ENCODE data around the gene MIA. TPM values are rescaled to one million over a fixed set of nuclear protein-coding genes. Genes with fewer than 3 reads are reported as not detected.
A peak's percentile ranks its signal among the peaks of the same experiment; 100 is the strongest.
"Not testable (repeated sequence)": the region's sequence is repeated elsewhere in the genome, so short reads cannot be mapped to it uniquely, and the experiment has no call there.

Gene MIA
- total and polyA plus RNA-seq, 8 donors = 0.89 to 6.7 (median 3.6) TPM; not detected in 1

GRCh38 chr19:40811478-40812341 is 36.4 kb downstream of the MIA start:
- TF ChIP-seq CTCF (IDR thresholded peaks at IDR 0.05) = no peak
- Histone ChIP-seq H3K36me3 (peaks cover 0 to 33% of the 10 kb centered on the region in 2 donors), H3K27ac (peak overlapping the region; percentile 73 to 78), H3K27me3 (no peaks in the 10 kb centered on the region), H3K9me3 (no peaks in the 10 kb centered on the region), H3K4me3 (peak overlapping the region; percentile 24 to 39), H3K4me1 (peaks cover 7 to 59% of the 10 kb centered on the region in 2 donors)
- ATAC-seq (no peak), DNase-seq (peak in 2 of 4 donors; percentile 49 to 81)
- intact Hi-C loops (cut with DNase I) = no loop called here

- H3K4me3 ChIP-seq; H3K27me3 ChIP-seq; H3K9me3 ChIP-seq; ATAC-seq; intact Hi-C loops (cut with DNase I); H3K27ac ChIP-seq: not testable (repeated sequence)
- Histone ChIP-seq H3K36me3 (peaks cover 0 to 24% of the 10 kb centered on the region in 2 donors), H3K4me1 (peaks cover 6 to 50% of the 10 kb centered on the region in 2 donors)
- DNase-seq = peak in 1 of 4 donors; percentile 26
Observed at GRCh38 chr19:40812571-40812970, 37.2 kb downstream of the MIA start.

- TF ChIP-seq CTCF (IDR thresholded peaks at IDR 0.05) = no peak
- peaks cover 6 to 44% of the 10 kb centered on the region in 2 donors for H3K4me1 ChIP-seq
- H3K27me3 ChIP-seq = no peaks in the 10 kb centered on the region
- DNase-seq = peak in 2 of 4 donors; percentile 55 to 75
- no peak overlapping the region for H3K27ac ChIP-seq
- peaks cover 0 to 18% of the 10 kb centered on the region in 2 donors for H3K36me3 ChIP-seq
- H3K9me3 ChIP-seq = no peaks in the 10 kb centered on the region
- ATAC-seq = no peak
- intact Hi-C loops (cut with DNase I) = no loop called here
- H3K4me3 ChIP-seq = no peak overlapping the region
Observed at GRCh38 chr19:40813182-40813581, 37.9 kb downstream of the MIA start.

- no peak for TF ChIP-seq CTCF (IDR thresholded peaks at IDR 0.05)
- no peaks in the 10 kb centered on the region for H3K27me3 ChIP-seq
- H3K4me3 ChIP-seq = no peak overlapping the region
- H3K27ac ChIP-seq = no peak overlapping the region
- H3K9me3 ChIP-seq = no peaks in the 10 kb centered on the region
- intact Hi-C loops (cut with DNase I) = loop anchor here in 1 of 2 donors (5.0 kb wide), 1 partner anchor 153 kb away; no protein-coding TSS in a partner anchor
- ATAC-seq (no peak), DNase-seq (no peak)
- no peaks in the 10 kb centered on the region for H3K36me3 ChIP-seq
- H3K4me1 ChIP-seq = peaks cover 9 to 44% of the 10 kb centered on the region in 2 donors
Observed at GRCh38 chr19:40815223-40815622, 39.9 kb downstream of the MIA start.

GRCh38 chr19:40818480-40819399 is 43.4 kb downstream of the MIA start:
- H3K9me3 ChIP-seq, H3K36me3 ChIP-seq, H3K27me3 ChIP-seq: not testable (repeated sequence)
- H3K4me3 ChIP-seq = peak overlapping the region in 1 of 2 donors; percentile 20
- H3K4me1 ChIP-seq = peaks cover 6 to 38% of the 10 kb centered on the region in 2 donors
- intact Hi-C loops (cut with DNase I) = loop anchor here in 1 of 2 donors (5.0 kb wide), 1 partner anchor 156 kb away; no protein-coding TSS in a partner anchor
- H3K27ac ChIP-seq = peak overlapping the region in 1 of 2 donors; percentile 48
- DNase-seq (peak in 3 of 4 donors; percentile 74 to 89 (median 84)), ATAC-seq (peak; percentile 89)
- TF ChIP-seq CTCF (IDR thresholded peaks at IDR 0.05) = peak in 1 of 2 donors; percentile 17
